Renal pelvis (tissue), 12 donors: ENCODE results near the gene FIBCD1. TPM values are rescaled to one million over a fixed set of nuclear protein-coding genes. Genes with fewer than 3 reads are reported as not detected.

Experiments used
- DNase-seq: peaks from one replicate; pipeline ENCODE4 v3.0.0-alpha.2; 2013
- long read RNA-seq, 16 experiments: transcript quantifications; one replicate each; lab custom pipeline, GENCODE V29; 2026
- polyA plus RNA-seq, 3 donors: library from polyadenylated mRNA; unstranded; fragments of 120-200 nt; gene quantifications; one replicate each; pipeline ENCODE4 v1.2.1, GENCODE V29; 2013; ENCODE audit not compliant: insufficient read length in 3 of 3

FIBCD1 gene
- under 1 TPM; 0.41 to 0.79 (median 0.49) TPM for polyA plus RNA-seq
- long read RNA-seq, donor 1 = 0 reads
- long read RNA-seq, donor 2 = 0 reads
- long read RNA-seq, donor 3 = 0 reads
- long read RNA-seq, donor 4 = 0 reads
- long read RNA-seq, donor 5 = 0 reads
- long read RNA-seq, donor 6 = 0 reads
- long read RNA-seq, donor 7, partial matches to known transcripts = 0 of 1 reads
- long read RNA-seq, donor 7, other reads (novel, unspliced or antisense) = 0 of 1 reads
- long read RNA-seq, donor 8 = 0 reads
- long read RNA-seq, donor 9 = 0 reads
- long read RNA-seq, donor 10, partial matches to known transcripts = 0 of 1 reads
- long read RNA-seq, donor 10, other reads (novel, unspliced or antisense) = 0 of 1 reads
- long read RNA-seq, donor 11 = 0 reads
- long read RNA-seq, donor 12 = 0 reads
- long read RNA-seq, donor 13 = 0 reads
- long read RNA-seq, donor 14 = 0 reads
- long read RNA-seq, donor 15, partial matches to known transcripts = 0 of 1 reads
- long read RNA-seq, donor 15, other reads (novel, unspliced or antisense) = 0 of 1 reads
- long read RNA-seq, donor 16 = 0 reads

GRCh38 chr9:130938652-130939404 is at the start of gene FIBCD1:
TSS of gene FIBCD1 (minus strand) at chr9:130939247. CDS start at chr9:130938607, 640 bp downstream.
- no peak for DNase-seq

GRCh38 chr9:130988400-130988747 is 49.3 kb upstream of the FIBCD1 start:
- DNase-seq = no peak

- no peak for DNase-seq
Observed at GRCh38 chr9:130987738-130988399, 48.8 kb upstream of the FIBCD1 start.

DNA sequence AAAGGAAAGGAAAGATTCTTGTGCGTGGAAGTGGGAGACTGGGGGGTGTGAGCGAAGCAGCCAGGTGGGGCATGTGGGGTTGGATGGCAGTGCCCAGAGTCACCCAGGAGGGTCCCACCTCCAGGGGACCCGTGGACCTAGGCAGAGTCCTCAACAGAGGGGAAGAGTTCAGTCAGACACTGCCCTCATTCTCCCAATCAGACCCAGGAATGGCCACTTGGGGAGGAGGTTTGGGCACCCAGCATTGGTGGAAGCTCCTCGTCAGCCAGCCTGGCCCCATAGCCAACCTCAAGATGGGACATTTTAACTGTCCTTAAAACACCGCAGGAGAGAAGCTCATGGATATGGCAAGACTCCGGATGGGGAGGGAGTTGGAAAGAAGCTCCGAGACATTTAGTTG is 48.0 kb upstream of the FIBCD1 start:
- no peak for DNase-seq

- peak; percentile 67 for DNase-seq
Observed at GRCh38 chr9:130986356-130986965, 47.4 kb upstream of the FIBCD1 start.

DNA sequence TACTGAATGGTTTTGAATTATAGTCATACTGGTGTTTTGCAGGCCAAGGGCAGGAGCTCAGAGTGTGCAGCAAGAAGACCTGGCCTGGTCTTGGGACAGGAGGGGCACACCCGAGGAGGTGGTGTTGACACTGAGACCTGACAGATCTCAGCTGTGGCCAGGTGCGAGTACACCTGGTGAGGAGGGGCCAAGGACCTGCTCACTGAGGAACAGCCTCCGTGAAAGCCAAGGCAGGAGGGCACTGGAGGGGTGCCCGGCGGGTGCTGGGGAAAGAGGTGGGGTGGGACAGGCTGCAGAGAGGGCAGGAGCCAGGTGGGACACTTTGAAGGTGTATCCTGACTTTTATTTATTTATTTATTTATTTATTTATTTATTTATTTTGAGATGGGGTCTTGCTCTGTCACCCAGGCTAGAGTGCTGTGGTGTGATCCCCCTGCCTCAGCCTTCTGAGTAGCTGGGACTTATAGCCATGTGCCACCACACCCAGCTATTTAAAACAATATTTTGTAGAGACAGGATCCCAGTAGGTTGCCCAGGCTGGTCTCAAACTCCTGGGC is 46.6 kb upstream of the FIBCD1 start:
- DNase-seq = no peak

DNA sequence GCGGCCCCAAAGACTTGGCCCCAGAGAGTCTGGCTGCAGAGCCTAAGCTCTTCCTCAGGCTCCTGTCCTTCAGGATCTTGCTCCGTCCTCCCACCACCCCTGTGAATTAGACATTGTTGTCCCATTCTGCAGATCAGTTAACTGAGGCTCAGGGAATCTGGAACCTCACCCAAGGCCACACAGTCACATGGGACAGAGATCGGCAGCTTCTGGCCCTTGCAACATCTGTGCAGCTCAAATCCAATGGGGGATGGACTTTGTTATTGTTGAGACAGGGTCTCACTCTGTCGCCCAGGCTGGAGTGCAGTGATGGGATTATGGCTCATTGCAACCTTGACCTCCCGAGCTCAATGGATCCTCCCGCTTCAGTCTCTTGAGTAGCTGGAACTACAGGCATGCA is 46.0 kb upstream of the FIBCD1 start:
- no peak for DNase-seq

DNA sequence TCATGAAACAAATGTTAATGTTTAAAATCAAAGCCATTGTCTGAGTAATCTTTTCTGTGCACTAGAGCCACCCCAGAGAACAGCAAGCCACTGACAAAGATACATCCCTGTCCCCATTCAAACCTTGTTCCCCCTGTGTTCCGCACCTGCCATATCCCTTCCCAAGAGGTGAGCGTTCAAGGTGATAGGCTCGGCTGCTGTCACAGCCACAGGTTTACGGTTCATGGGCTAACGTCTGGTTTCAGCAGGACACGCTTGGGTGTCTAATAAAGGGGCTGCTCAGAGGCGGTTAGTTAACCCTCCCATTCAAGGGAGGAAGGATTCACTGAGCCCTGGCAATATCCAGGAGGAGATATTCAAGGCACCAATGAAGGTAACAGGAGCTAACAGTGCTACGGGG is 45.5 kb upstream of the FIBCD1 start:
- no peak for DNase-seq

GRCh38 chr9:130983970-130984369 is 44.9 kb upstream of the FIBCD1 start:
- no peak for DNase-seq

GRCh38 chr9:130983359-130983670 is 44.3 kb upstream of the FIBCD1 start:
- no peak for DNase-seq

- DNase-seq = no peak
Observed at GRCh38 chr9:130982636-130983358, 43.8 kb upstream of the FIBCD1 start.

DNA sequence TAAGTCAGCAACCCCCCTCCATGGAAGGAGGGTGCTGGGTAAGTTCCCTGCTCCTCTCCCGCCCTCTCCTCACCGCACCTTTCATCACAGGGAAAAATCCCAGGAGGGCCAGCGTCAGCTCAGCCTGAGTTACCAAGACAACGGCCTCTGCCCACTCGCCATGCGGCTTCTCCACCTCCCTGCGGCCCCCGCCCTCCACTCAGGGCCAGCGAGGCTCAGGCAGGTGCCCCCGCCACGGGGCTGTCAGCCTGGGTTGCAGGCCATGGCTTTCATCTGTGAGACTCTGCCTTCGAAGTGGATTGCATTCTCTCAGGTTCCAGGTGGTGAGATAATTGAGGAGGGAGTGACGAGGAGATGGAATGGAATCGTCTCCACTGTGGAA is 42.7 kb upstream of the FIBCD1 start:
- no peak for DNase-seq

GRCh38 chr9:130981002-130981755 is 42.1 kb upstream of the FIBCD1 start:
- no peak for DNase-seq

- no peak for DNase-seq
Observed at GRCh38 chr9:130980526-130980925, 41.5 kb upstream of the FIBCD1 start.

- DNase-seq = no peak
Observed at GRCh38 chr9:130979591-130980385, 40.7 kb upstream of the FIBCD1 start.

GRCh38 chr9:130977811-130978221 is 38.8 kb upstream of the FIBCD1 start:
- DNase-seq = no peak

DNA sequence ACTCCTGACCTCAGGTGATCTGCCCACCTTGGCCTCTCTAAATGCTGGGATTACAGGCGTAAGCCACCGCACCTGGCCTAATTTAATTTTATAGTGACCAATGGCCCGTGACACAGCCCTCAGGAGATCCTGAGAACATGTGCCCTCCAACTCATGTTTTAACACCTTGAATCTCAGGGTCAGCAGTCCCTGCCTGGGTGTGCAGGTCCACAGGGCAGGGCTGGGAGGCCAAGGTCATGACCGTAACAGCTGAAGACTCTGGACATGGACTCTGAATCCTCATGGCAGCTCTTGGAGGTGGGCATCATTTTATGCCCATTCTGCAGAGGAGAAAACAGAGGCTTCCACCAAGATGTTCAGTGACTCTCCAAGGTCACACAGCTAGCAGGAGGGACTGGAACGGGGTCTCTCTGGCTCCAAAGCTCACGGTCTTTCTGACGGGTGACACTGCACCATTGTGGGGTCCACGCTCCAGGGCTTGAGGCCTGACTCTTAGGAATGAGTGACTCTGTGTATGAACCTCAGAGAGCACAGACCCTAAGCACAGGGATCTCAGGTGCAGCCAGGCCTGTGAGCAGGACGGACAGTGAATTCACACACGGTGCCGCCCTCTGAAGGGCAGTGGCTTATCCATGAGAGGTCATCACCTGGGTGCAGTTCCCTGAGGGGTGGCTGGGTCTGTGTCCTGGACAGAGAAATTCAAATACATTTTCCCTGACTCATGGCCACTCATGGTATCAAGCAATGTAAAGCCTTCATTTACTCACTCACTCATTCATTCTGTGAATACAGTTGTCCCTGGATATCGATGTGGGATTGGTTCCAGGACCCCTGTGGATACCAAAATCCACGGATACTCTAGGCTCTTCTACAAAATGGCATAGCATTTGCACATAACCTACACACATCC is 37.1 kb upstream of the FIBCD1 start:
- DNase-seq = no peak

DNA sequence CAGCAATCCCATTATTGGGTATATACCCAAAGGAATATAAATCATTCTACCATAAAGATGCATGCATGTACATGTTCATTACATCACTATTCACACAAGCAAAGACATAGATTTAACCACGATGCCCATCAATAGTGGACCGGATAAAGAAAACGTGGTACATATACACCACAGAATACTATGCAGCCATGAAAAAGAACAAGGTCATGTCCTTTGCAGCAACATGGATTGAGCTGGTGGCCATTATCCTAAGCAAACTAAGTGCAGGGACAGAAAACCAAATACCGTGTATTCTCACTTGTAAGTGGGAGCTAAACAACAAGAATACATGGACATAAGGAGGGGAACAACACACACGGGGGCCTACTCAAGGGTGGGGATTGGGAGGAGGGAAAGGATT is 36.1 kb upstream of the FIBCD1 start:
- no peak for DNase-seq

DNA sequence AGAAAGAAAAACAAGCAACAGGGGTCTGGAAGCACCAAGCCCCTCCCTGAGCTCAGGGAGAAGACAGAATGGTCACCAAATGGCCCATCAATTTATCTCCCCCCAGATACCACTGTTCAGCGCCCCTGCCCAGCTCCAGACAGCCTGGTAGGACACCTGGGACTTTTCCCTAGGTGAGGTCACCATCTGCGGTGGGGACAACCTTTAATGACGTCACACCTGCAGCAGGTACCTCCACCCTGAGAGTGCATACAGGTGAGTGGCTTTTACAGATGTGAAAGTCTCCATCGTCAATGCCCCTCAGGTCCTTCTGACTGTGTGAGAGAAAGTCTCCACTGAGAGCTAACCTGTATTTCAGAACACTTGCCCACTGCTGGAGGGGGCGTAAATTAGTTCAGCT is 35.6 kb upstream of the FIBCD1 start:
- no peak for DNase-seq
